HTERT RPE-1 (cell line): ENCODE measurements around the gene ITGB5.
"Not testable (repeated sequence)": the region's sequence is repeated elsewhere in the genome, so short reads cannot be mapped to it uniquely, and the experiment has no call there.

ENCODE experiments used
- in situ Hi-C: fragments of 300-500 bp; cut with MboI; formaldehyde crosslinking; loops from 4 replicates; pipeline ENCODE4 v1.14.3; 2020; ENCODE audit warnings: low sequenced_read_pairs

The ITGB5 gene

DNA sequence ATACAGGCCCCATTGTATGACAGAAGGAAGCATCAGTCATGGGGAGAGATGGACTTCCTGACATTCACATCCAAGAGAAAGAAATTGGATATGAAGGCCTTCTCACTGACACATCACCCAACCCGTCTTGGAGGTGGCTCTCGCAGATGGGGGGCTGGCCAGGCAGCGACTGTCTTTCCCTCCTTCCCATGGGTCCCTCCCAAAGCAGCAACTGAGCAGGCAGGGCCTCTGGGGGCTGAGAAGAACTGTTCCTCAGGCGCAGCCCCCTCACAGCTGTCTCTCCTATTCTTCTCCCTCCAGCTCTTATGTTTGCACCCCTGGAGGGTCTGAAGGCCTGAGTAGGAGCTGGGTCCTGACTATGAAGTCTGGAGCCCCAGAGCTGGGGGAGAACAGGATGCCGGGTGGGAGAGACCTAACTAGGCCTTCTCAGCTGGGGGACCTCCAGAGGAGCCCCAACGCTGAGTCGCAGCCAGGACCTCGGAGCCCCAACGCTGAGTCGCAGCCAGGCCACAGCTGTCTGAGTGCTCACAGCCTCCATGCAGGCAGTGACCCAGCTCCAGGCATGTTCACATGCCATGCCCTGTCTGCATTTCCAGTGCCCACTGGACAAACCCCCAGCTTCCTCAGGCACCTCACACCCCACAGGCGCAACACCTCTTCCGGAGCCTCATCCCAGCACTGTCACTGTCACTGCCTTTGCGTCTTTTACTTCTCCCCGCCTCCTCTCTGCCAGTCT lies 127.3 kb downstream of the ITGB5 start:
- in situ Hi-C loops, result no loop called here

DNA sequence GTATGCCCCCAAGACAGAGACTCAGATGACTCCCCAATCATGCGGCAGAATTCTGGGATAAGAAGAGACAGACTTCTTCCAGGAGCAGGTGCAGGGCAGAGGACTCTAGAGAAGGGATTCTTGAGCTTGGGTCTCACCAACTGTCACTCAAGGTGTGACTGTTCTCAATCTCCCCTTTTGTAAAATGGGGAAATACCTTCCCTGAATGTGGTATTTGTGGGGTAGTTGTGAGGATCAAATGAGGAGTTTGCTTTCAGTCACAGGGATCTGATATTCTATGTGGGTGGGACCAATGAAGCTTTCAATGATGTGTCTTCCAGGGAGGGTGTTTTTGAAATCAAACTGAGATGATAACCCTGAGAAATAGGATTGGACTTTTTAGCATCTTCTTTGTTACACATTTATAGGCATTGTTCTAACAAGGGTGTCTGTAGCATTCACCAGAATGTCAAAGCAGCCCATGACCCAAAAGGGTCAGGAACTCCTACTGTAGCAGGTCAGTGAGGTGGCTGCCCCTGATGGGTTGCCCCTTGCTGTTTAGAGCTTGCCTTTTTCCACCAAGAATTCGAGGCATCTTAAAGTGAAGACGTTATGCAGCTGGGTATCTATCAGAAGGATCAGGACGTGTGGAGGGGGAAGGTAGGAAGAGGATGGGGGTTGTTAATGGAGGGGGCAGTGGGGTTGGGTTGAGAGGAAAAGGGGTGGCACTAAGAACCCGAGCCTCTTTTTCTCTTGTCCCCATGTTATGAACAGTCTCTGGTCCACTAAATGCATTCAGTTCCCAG lies 128.1 kb downstream of the ITGB5 start:
- in situ Hi-C loops, result no loop called here

DNA sequence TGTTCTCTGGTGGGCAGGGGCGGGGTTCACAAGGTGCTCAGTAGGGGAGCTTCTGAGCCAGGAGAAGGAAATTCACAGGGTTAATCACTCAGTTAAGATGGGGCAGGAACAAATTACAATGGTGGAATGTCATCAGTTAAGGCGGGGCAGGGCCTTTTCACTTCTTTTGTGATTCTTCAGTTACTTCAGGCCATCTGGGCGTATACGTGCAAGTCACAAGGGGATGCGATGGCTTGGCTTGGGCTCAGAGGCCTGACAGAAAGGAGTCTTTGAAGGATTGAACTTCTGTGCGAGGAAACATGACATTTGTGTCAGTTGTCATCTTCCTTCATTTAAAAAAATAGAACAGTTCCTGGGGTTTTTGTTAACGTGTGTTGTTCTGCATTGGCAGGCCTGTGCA lies 129.2 kb downstream of the ITGB5 start:
- in situ Hi-C loops, result not testable (repeated sequence)

GRCh38 chr3:124752051-124752450 lies 135.1 kb downstream of the ITGB5 start:
- in situ Hi-C loops, result no loop called here

GRCh38 chr3:124751501-124751900 lies 135.7 kb downstream of the ITGB5 start:
- in situ Hi-C loops, result no loop called here

DNA sequence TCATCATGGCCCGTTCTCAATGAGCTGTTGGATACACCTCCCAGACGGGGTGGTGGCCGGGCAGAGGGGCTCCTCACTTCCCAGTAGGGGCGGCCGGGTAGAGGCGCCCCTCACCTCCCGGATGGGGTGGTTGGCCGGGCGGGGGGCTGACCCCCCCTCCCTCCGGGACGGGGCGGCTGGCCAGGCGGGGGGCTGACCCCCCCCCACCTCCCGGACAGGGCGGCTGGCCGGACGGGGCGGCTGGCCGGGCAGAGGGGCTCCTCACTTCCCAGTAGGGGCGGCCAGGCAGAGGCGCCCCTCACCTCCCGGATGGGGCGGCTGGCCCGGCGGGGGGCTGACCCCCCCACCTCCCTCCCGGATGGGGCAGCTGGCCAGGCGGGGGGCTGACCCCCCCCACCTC lies 137.3 kb downstream of the ITGB5 start:
- in situ Hi-C loops, result not testable (repeated sequence)

GRCh38 chr3:124748560-124749198 lies 138.5 kb downstream of the ITGB5 start:
- in situ Hi-C loops, result no loop called here

- in situ Hi-C loops, result no loop called here
Measured at GRCh38 chr3:124747111-124747981, 139.8 kb downstream of the ITGB5 start.

DNA sequence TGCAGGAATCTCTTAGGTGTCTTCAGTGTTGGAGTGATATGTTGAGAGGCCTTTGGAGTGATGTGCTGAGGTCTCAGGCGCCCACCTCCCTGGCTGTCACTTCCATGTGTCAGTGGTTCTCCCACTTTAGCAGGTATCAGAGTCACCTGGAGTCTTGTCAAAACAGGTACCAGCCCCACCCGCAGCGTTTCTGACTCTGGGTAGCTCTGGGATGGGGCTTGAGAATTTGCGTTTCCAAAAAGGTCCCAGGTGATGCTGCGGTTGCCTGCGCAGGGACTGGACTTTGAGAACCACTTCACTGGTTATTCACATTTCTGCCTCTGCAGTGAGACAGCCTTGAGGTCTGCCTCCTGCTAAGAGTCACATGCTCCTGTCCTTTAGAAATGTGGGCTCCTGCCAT lies 141.4 kb downstream of the ITGB5 start:
- in situ Hi-C loops, result no loop called here

- in situ Hi-C loops, result no loop called here
Measured at GRCh38 chr3:124741027-124741426, 146.1 kb downstream of the ITGB5 start.

DNA sequence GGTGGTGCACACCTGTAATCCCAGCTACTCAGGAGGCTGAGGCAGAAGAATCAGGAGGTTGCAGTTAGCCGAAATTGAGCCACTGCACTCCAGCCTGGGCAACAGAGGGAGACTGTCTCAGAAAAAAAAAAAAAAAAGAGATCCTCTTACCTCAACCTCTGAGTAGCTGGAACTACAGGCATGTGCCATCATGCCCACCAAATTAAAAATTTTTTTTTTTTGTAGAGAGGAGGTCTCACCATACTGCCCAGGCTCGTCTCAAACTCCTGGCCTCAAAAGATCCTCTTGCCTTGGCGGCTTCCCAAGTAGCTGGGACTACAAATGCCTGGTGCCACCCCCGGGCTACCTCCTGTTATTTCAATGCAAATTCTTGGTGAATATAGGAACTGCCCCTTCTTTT lies 155.4 kb downstream of the ITGB5 start:
- in situ Hi-C loops, result no loop called here

DNA sequence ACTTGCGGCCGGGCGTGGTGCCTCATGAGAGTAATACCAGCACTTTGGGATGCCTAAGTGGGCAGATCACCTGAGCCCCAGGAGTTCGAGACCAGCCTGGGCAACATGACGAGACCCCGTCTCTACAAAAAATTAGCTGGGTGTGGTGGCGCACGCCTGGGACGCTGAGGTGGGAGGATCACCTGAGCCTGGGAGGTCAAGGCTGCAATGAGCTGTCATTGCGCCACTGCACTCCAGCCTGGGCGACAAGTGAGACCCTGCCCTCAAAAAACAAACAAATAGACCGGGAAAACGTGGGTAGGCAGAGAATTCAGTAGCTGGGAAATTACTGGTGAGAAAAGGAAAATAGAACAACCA lies 156.2 kb downstream of the ITGB5 start:
- in situ Hi-C loops, result no loop called here

DNA sequence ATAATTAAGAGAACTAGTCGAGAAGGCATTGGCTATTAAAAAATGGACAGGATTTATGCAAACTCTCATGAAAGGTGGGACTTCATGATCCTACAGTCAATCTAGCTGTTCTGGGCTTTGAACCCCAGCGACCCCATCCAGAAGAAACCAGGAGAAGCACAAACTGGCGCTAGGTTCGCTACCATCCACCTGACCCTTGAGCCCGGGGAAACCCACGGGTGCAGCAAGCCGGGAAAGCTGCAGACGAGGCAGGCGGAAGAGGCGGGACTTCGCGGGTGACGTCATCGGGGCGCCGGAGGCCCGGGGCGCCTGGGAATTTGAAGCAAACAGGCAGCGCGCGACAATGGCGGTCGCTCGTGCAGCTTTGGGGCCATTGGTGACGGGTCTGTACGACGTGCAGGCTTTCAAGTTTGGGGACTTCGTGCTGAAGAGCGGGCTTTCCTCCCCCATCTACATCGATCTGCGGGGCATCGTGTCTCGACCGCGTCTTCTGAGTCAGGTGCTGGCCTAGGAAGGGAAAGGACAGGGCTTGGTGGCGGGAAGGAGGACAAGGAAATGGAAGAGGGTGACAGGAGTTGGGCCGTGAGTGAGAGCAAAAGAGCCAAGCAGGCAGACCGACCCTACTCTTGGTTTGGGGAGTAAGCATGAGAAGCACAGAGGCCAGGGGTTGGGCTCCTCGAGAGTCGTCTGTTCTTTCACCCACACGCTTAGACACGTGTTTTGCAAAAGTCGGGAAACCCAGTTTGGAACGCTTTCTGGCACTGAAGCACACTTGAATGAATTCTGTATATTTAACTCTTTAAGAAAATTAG lies 156.8 kb downstream of the ITGB5 start, which contains the start of gene UMPS:
Gene UMPS, plus strand, starts transcription at position 324 of the 812 bp plus-strand sequence. Its CDS starts 20 bp downstream, at position 344.
- in situ Hi-C loops, result no loop called here

- in situ Hi-C loops, result no loop called here
Measured at GRCh38 chr3:124722589-124722988, 164.6 kb downstream of the ITGB5 start.

DNA sequence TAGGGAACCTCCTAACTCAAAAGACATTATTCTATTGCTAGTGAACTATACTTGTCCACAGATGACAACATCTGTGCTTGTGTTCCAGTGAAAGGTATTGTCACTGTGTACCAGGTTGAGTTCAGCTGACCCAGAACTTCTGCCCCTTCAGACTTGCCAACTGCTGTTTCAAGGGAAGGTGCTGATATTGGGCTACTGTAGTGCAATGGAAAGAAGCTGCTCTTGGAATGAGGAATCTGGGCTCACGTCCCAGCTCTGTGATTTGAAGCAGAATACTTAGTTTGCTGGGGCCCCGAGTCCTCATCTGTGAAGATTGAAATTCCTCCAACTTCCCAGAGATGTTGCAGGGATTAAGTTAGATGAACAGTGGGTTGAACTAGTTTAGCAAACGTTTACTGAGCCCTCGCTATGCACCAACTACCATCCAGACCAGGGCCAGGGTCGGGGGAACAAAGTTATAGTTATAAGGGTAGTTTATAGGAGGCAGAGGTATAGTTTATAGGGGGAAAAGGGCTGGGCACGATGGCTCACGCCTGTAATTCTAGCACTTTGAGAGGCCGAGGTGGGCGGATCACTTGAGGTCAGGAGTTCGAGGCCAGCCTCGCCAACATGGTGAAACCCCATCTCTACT lies 172.8 kb downstream of the ITGB5 start:
- in situ Hi-C loops, result no loop called here
